ENCODE data around the gene HMGN4.

Gene HMGN4

GRCh38 chr6:26581164-26581915, 43.2 kb downstream of the HMGN4 start:
- Mint-ChIP-seq H3K36me3 (ENCODE audit: low read depth) (no peaks in the 10 kb centered on the region), H3K4me1 (peaks cover 6% of the 10 kb centered on the region), H3K4me3 (no peak overlapping the region), H3K27ac (no peak overlapping the region), H3K9me3 (peaks cover 28% of the 10 kb centered on the region), H3K27me3 (ENCODE audit: low read depth, poor library complexity) (peaks cover 98% of the 10 kb centered on the region)
- TF ChIP-seq, protein P1, sequence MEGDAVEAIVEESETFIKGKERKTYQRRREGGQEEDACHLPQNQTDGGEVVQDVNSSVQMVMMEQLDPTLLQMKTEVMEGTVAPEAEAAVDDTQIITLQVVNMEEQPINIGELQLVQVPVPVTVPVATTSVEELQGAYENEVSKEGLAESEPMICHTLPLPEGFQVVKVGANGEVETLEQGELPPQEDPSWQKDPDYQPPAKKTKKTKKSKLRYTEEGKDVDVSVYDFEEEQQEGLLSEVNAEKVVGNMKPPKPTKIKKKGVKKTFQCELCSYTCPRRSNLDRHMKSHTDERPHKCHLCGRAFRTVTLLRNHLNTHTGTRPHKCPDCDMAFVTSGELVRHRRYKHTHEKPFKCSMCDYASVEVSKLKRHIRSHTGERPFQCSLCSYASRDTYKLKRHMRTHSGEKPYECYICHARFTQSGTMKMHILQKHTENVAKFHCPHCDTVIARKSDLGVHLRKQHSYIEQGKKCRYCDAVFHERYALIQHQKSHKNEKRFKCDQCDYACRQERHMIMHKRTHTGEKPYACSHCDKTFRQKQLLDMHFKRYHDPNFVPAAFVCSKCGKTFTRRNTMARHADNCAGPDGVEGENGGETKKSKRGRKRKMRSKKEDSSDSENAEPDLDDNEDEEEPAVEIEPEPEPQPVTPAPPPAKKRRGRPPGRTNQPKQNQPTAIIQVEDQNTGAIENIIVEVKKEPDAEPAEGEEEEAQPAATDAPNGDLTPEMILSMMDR (IDR thresholded peaks at IDR 0.05): no peak
- no peak for DNase-seq

DNA sequence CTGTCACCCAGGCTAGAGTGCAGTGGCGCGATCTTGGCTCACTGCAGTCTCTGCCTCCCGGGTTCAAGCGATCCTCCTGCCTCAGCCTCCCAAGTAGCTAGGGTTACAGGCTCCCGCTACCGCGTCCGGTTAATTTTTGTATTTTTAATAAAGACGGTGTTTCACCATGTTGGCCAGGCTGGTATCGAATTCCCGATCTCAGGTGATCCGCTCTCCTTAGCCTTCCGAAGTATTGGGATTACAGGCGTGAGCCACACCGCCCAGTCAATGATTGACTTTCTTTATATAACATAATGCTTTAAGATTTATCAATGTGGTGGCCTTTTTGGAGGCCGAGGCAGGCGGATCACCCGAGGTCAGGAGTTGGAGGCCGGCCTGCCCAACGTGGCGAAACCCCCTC, 50.8 kb downstream of the HMGN4 start:
- Mint-ChIP-seq H3K36me3 (ENCODE audit: low read depth) (no peaks in the 10 kb centered on the region), H3K4me3 (no peak overlapping the region), H3K27ac (no peak overlapping the region), H3K4me1 (no peaks in the 10 kb centered on the region), H3K9me3 (peaks cover 16% of the 10 kb centered on the region), H3K27me3 (ENCODE audit: low read depth, poor library complexity) (peaks cover 51% of the 10 kb centered on the region)
- TF ChIP-seq, protein P1 (IDR thresholded peaks at IDR 0.05): no peak
- no peak for DNase-seq

- Mint-ChIP-seq H3K4me3 (no peak overlapping the region), H3K27ac (no peak overlapping the region), H3K4me1 (no peaks in the 10 kb centered on the region), H3K27me3 (ENCODE audit: low read depth, poor library complexity) (peaks cover 21% of the 10 kb centered on the region), H3K36me3 (ENCODE audit: low read depth) (no peaks in the 10 kb centered on the region), H3K9me3 (peaks cover 16% of the 10 kb centered on the region)
- DNase-seq: no peak
- TF ChIP-seq, protein P1 (IDR thresholded peaks at IDR 0.05): no peak
Measured at GRCh38 chr6:26592649-26593048, 54.5 kb downstream of the HMGN4 start.

- peaks cover 21% of the 10 kb centered on the region for H3K27me3 Mint-ChIP-seq (ENCODE audit: low read depth, poor library complexity)
Measured at GRCh38 chr6:26593278-26594130, 55.3 kb downstream of the HMGN4 start.

DNA sequence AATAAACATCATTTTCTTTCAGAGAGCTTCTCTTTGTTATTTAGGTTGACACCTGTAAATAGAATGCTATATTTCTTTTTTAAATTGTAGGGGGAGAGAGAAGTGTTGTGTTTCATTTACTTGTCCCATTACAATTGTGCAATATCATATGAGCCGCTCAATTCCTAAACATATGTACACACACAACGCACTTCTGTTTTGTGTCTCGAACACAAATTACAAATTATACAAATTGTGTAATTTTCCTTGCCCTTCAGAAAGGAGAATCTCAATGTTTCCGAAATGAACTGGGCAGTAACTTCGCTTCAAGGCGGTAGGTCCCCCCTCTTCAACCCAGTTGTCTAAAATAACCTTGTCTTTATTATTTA, 55.9 kb downstream of the HMGN4 start:
- Mint-ChIP-seq H3K27me3 (ENCODE audit: low read depth, poor library complexity) (peaks cover 17% of the 10 kb centered on the region), H3K36me3 (ENCODE audit: low read depth) (peaks cover 12% of the 10 kb centered on the region), H3K4me1 (no peaks in the 10 kb centered on the region), H3K4me3 (no peak overlapping the region), H3K27ac (no peak overlapping the region), H3K9me3 (peaks cover 16% of the 10 kb centered on the region)
- TF ChIP-seq, protein P1 (IDR thresholded peaks at IDR 0.05): no peak
- DNase-seq: no peak

More at GRCh38 chr6:26593278-26594130, 55.3 kb downstream of the HMGN4 start:
- Mint-ChIP-seq H3K9me3 (peaks cover 16% of the 10 kb centered on the region), H3K4me1 (no peaks in the 10 kb centered on the region), H3K27ac (no peak overlapping the region), H3K4me3 (no peak overlapping the region), H3K36me3 (ENCODE audit: low read depth) (peaks cover 6% of the 10 kb centered on the region)
- TF ChIP-seq, protein P1 (IDR thresholded peaks at IDR 0.05): no peak
- no peak for DNase-seq
